ENCODE data around the gene TMPRSS13.
A peak's percentile ranks its signal among the peaks of the same experiment; 100 is the strongest.

TMPRSS13 gene

GRCh38 chr11:117941976-117942654, 12.9 kb upstream of the TMPRSS13 start:
- peaks cover 29% of the 10 kb centered on the region for H3K4me1 Mint-ChIP-seq
- no peak overlapping the region for H3K27ac Mint-ChIP-seq
- H3K9me3 Mint-ChIP-seq, result no peaks in the 10 kb centered on the region
- H3K27me3 Mint-ChIP-seq, result no peaks in the 10 kb centered on the region
- no peak overlapping the region for H3K4me3 Mint-ChIP-seq
- ATAC-seq, result no peak
- peaks cover 9% of the 10 kb centered on the region for H3K36me3 Mint-ChIP-seq

GRCh38 chr11:117941163-117941707, 12.0 kb upstream of the TMPRSS13 start:
- no peak for ATAC-seq
- peaks cover 9% of the 10 kb centered on the region for H3K36me3 Mint-ChIP-seq
- H3K4me3 Mint-ChIP-seq, result no peak overlapping the region
- no peaks in the 10 kb centered on the region for H3K27me3 Mint-ChIP-seq
- H3K4me1 Mint-ChIP-seq, result peaks cover 24% of the 10 kb centered on the region
- no peaks in the 10 kb centered on the region for H3K9me3 Mint-ChIP-seq
- H3K27ac Mint-ChIP-seq, result no peak overlapping the region

- Mint-ChIP-seq H3K27ac (no peak overlapping the region), H3K4me1 (peaks cover 22% of the 10 kb centered on the region), H3K4me3 (no peak overlapping the region), H3K27me3 (no peaks in the 10 kb centered on the region), H3K9me3 (no peaks in the 10 kb centered on the region), H3K36me3 (peaks cover 9% of the 10 kb centered on the region)
- ATAC-seq, result no peak
Measured at GRCh38 chr11:117940736-117941135, 11.5 kb upstream of the TMPRSS13 start.

GRCh38 chr11:117936973-117937372, 7.8 kb upstream of the TMPRSS13 start:
- Mint-ChIP-seq H3K4me3 (no peak overlapping the region), H3K36me3 (peaks cover 4% of the 10 kb centered on the region), H3K27me3 (no peaks in the 10 kb centered on the region), H3K27ac (no peak overlapping the region), H3K9me3 (no peaks in the 10 kb centered on the region), H3K4me1 (peaks cover 36% of the 10 kb centered on the region)
- ATAC-seq, result no peak

GRCh38 chr11:117934526-117935307, 5.5 kb upstream of the TMPRSS13 start:
- Mint-ChIP-seq H3K9me3 (no peaks in the 10 kb centered on the region), H3K27ac (peak overlapping the region; percentile 95), H3K4me3 (peak overlapping the region; percentile 32), H3K36me3 (peaks cover 4% of the 10 kb centered on the region), H3K27me3 (no peaks in the 10 kb centered on the region), H3K4me1 (peaks cover 57% of the 10 kb centered on the region)
- peak; percentile 80 for ATAC-seq

GRCh38 chr11:117933930-117934329, 4.7 kb upstream of the TMPRSS13 start:
- ATAC-seq, result no peak
- Mint-ChIP-seq H3K4me3 (no peak overlapping the region), H3K4me1 (peaks cover 60% of the 10 kb centered on the region), H3K27me3 (no peaks in the 10 kb centered on the region), H3K36me3 (peaks cover 4% of the 10 kb centered on the region), H3K9me3 (no peaks in the 10 kb centered on the region), H3K27ac (peak overlapping the region; percentile 95)

GRCh38 chr11:117933475-117933874, 4.3 kb upstream of the TMPRSS13 start:
- no peak overlapping the region for H3K4me3 Mint-ChIP-seq

GRCh38 chr11:117932947-117933346, 3.7 kb upstream of the TMPRSS13 start:
- no peak for ATAC-seq
- peak overlapping the region; percentile 95 for H3K27ac Mint-ChIP-seq
- peaks cover 68% of the 10 kb centered on the region for H3K4me1 Mint-ChIP-seq
- H3K36me3 Mint-ChIP-seq, result no peaks in the 10 kb centered on the region
- no peaks in the 10 kb centered on the region for H3K27me3 Mint-ChIP-seq
- no peaks in the 10 kb centered on the region for H3K9me3 Mint-ChIP-seq
- H3K4me3 Mint-ChIP-seq, result no peak overlapping the region

More at GRCh38 chr11:117933475-117933874, 4.3 kb upstream of the TMPRSS13 start:
- Mint-ChIP-seq H3K36me3 (peaks cover 4% of the 10 kb centered on the region), H3K4me1 (peaks cover 65% of the 10 kb centered on the region), H3K27me3 (no peaks in the 10 kb centered on the region), H3K27ac (peak overlapping the region; percentile 95), H3K9me3 (no peaks in the 10 kb centered on the region)
- no peak for ATAC-seq

GRCh38 chr11:117932426-117932825, 3.2 kb upstream of the TMPRSS13 start:
- no peak overlapping the region for H3K4me3 Mint-ChIP-seq
- H3K36me3 Mint-ChIP-seq, result no peaks in the 10 kb centered on the region
- H3K4me1 Mint-ChIP-seq, result peaks cover 68% of the 10 kb centered on the region
- no peak for ATAC-seq
- H3K9me3 Mint-ChIP-seq, result no peaks in the 10 kb centered on the region
- peak overlapping the region; percentile 95 for H3K27ac Mint-ChIP-seq
- no peaks in the 10 kb centered on the region for H3K27me3 Mint-ChIP-seq

- H3K9me3 Mint-ChIP-seq, result no peaks in the 10 kb centered on the region
- ATAC-seq, result no peak
- H3K4me3 Mint-ChIP-seq, result no peak overlapping the region
- no peaks in the 10 kb centered on the region for H3K27me3 Mint-ChIP-seq
- peaks cover 68% of the 10 kb centered on the region for H3K4me1 Mint-ChIP-seq
- no peaks in the 10 kb centered on the region for H3K36me3 Mint-ChIP-seq
- peak overlapping the region; percentile 95 for H3K27ac Mint-ChIP-seq
Measured at GRCh38 chr11:117931971-117932370, 2.8 kb upstream of the TMPRSS13 start.

GRCh38 chr11:117931331-117931950, 2.2 kb upstream of the TMPRSS13 start:
- no peaks in the 10 kb centered on the region for H3K36me3 Mint-ChIP-seq
- H3K27me3 Mint-ChIP-seq, result no peaks in the 10 kb centered on the region
- no peaks in the 10 kb centered on the region for H3K9me3 Mint-ChIP-seq
- H3K4me1 Mint-ChIP-seq, result peaks cover 66% of the 10 kb centered on the region
- ATAC-seq, result no peak
- no peak overlapping the region for H3K4me3 Mint-ChIP-seq
- H3K27ac Mint-ChIP-seq, result peak overlapping the region; percentile 95

GRCh38 chr11:117930668-117931330, 1.6 kb upstream of the TMPRSS13 start:
- no peaks in the 10 kb centered on the region for H3K27me3 Mint-ChIP-seq
- peaks cover 61% of the 10 kb centered on the region for H3K4me1 Mint-ChIP-seq
- H3K36me3 Mint-ChIP-seq, result no peaks in the 10 kb centered on the region
- H3K4me3 Mint-ChIP-seq, result no peak overlapping the region
- peak overlapping the region; percentile 95 for H3K27ac Mint-ChIP-seq
- H3K9me3 Mint-ChIP-seq, result no peaks in the 10 kb centered on the region
- peak; percentile 29 for ATAC-seq

- no peaks in the 10 kb centered on the region for H3K36me3 Mint-ChIP-seq
- H3K9me3 Mint-ChIP-seq, result no peaks in the 10 kb centered on the region
- peaks cover 57% of the 10 kb centered on the region for H3K4me1 Mint-ChIP-seq
- H3K27ac Mint-ChIP-seq, result peak overlapping the region; percentile 95
- H3K27me3 Mint-ChIP-seq, result no peaks in the 10 kb centered on the region
- no peak overlapping the region for H3K4me3 Mint-ChIP-seq
- no peak for ATAC-seq
Measured at GRCh38 chr11:117929916-117930570, 841 bp upstream of the TMPRSS13 start.

GRCh38 chr11:117928446-117929141, 608 bp downstream of the TMPRSS13 start:
- ATAC-seq, result no peak
- H3K27ac Mint-ChIP-seq, result peak overlapping the region; percentile 95
- no peaks in the 10 kb centered on the region for H3K9me3 Mint-ChIP-seq
- no peaks in the 10 kb centered on the region for H3K36me3 Mint-ChIP-seq
- H3K4me3 Mint-ChIP-seq, result peak overlapping the region; percentile 19
- peaks cover 49% of the 10 kb centered on the region for H3K4me1 Mint-ChIP-seq
- H3K27me3 Mint-ChIP-seq, result no peaks in the 10 kb centered on the region

All from stimulated activated memory B cell treated with anti-CD40 and anti-IgM and Interleukin-4, amounts not matched to agents 10 μg/mL and 1 μg/mL and 100 μg/mL, for 72 hours (primary cell).